Uterus (tissue), 2 donors: Measurements from ENCODE around the gene ADGRD2.

Experiments
- POLR2A ChIP-seq, 2 donors: fragments of 450-650 bp; IDR thresholded peaks; one replicate each; pipeline ENCODE4 v1.6.1; 2016; ENCODE audit warnings: antibody characterized with exemption in 2 of 2, mild to moderate bottlenecking in 1 of 2, moderate library complexity in 1 of 2
- TF ChIP-seq, protein P1 (sequence below), 4 experiments: fragments of 200-600 bp in 2 of 4; fragments of 450-650 bp in 2 of 4; sonication (generic) in 2 of 4; IDR thresholded peaks; one replicate each; pipeline ENCODE4 v1.5.1; 2016 to 2019; ENCODE audit warnings: antibody characterized with exemption in 4 of 4, mild to moderate bottlenecking in 2 of 4, moderate library complexity in 1 of 4

- TF ChIP-seq, protein P1, sequence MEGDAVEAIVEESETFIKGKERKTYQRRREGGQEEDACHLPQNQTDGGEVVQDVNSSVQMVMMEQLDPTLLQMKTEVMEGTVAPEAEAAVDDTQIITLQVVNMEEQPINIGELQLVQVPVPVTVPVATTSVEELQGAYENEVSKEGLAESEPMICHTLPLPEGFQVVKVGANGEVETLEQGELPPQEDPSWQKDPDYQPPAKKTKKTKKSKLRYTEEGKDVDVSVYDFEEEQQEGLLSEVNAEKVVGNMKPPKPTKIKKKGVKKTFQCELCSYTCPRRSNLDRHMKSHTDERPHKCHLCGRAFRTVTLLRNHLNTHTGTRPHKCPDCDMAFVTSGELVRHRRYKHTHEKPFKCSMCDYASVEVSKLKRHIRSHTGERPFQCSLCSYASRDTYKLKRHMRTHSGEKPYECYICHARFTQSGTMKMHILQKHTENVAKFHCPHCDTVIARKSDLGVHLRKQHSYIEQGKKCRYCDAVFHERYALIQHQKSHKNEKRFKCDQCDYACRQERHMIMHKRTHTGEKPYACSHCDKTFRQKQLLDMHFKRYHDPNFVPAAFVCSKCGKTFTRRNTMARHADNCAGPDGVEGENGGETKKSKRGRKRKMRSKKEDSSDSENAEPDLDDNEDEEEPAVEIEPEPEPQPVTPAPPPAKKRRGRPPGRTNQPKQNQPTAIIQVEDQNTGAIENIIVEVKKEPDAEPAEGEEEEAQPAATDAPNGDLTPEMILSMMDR (IDR thresholded peaks at IDR 0.05) = no peak
- TF ChIP-seq POLR2A (IDR thresholded peaks at IDR 0.05) = no peak
These were observed 15.5 kb downstream of the ADGRD2 start for GRCh38 chr9:124465736-124466135.
